ENCODE data around the gene PGM3.

DNA sequence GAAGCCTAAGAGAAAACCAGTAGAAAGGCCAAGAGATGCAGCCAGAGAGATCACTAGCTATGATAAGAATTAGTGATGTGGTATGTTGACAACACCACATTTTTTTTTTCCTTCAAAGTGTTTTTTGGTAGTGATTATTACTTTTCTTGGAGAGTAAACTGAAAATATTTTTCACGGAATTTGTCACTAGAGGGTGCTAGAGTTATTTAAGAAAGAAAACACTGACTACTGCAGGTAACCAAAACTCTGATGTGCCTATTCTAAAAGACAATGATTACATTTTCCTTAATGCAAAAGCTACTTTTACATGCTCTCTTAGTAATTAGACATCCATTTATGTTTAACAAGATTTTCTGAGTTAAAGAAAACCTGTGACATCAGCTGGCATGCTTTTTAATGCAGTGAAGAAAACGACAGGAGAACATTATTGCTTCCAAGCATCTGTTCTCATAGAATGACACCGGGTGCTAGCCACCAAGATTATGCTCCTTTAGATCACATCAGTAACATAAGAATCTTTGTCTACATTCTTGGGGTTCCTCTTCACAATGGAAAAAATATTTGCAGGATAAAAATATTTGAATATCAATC lies 28.9 kb upstream of the PGM3 start:
- TF ChIP-seq ZBTB48 (tag by site-specific recombination; IDR thresholded peaks at IDR 0.05) (no peak), PBX3 (CRISPR knock-in tag; IDR thresholded peaks at IDR 0.05) (no peak), TCF7L2 (IDR thresholded peaks at IDR 0.05; ENCODE audit: borderline replicate concordance, low read depth, low read length) (no peak), ZBTB17 (tag by site-specific recombination; IDR thresholded peaks at IDR 0.05) (no peak), ZNF548 (tag by site-specific recombination; IDR thresholded peaks at IDR 0.05) (no peak), TSHZ1 (tag by site-specific recombination; IDR thresholded peaks at IDR 0.05; ENCODE audit: borderline replicate concordance) (no peak), ZNF707 (tag by site-specific recombination; IDR thresholded peaks at IDR 0.05) (no peak), ZNF660 (tag by site-specific recombination; IDR thresholded peaks at IDR 0.05) (no peak), KLF1 (tag by site-specific recombination; IDR thresholded peaks at IDR 0.05) (no peak)
- TF ChIP-seq, protein P1, sequence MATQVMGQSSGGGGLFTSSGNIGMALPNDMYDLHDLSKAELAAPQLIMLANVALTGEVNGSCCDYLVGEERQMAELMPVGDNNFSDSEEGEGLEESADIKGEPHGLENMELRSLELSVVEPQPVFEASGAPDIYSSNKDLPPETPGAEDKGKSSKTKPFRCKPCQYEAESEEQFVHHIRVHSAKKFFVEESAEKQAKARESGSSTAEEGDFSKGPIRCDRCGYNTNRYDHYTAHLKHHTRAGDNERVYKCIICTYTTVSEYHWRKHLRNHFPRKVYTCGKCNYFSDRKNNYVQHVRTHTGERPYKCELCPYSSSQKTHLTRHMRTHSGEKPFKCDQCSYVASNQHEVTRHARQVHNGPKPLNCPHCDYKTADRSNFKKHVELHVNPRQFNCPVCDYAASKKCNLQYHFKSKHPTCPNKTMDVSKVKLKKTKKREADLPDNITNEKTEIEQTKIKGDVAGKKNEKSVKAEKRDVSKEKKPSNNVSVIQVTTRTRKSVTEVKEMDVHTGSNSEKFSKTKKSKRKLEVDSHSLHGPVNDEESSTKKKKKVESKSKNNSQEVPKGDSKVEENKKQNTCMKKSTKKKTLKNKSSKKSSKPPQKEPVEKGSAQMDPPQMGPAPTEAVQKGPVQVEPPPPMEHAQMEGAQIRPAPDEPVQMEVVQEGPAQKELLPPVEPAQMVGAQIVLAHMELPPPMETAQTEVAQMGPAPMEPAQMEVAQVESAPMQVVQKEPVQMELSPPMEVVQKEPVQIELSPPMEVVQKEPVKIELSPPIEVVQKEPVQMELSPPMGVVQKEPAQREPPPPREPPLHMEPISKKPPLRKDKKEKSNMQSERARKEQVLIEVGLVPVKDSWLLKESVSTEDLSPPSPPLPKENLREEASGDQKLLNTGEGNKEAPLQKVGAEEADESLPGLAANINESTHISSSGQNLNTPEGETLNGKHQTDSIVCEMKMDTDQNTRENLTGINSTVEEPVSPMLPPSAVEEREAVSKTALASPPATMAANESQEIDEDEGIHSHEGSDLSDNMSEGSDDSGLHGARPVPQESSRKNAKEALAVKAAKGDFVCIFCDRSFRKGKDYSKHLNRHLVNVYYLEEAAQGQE (tag by site-specific recombination; IDR thresholded peaks at IDR 0.05): no peak
- TF ChIP-seq, protein P2, sequence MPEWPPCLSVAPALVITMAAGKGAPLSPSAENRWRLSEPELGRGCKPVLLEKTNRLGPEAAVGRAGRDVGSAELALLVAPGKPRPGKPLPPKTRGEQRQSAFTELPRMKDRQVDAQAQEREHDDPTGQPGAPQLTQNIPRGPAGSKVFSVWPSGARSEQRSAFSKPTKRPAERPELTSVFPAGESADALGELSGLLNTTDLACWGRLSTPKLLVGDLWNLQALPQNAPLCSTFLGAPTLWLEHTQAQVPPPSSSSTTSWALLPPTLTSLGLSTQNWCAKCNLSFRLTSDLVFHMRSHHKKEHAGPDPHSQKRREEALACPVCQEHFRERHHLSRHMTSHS (tag by site-specific recombination; IDR thresholded peaks at IDR 0.05): no peak
- TF ChIP-seq, protein P3, sequence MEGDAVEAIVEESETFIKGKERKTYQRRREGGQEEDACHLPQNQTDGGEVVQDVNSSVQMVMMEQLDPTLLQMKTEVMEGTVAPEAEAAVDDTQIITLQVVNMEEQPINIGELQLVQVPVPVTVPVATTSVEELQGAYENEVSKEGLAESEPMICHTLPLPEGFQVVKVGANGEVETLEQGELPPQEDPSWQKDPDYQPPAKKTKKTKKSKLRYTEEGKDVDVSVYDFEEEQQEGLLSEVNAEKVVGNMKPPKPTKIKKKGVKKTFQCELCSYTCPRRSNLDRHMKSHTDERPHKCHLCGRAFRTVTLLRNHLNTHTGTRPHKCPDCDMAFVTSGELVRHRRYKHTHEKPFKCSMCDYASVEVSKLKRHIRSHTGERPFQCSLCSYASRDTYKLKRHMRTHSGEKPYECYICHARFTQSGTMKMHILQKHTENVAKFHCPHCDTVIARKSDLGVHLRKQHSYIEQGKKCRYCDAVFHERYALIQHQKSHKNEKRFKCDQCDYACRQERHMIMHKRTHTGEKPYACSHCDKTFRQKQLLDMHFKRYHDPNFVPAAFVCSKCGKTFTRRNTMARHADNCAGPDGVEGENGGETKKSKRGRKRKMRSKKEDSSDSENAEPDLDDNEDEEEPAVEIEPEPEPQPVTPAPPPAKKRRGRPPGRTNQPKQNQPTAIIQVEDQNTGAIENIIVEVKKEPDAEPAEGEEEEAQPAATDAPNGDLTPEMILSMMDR (tag by site-specific recombination; IDR thresholded peaks at IDR 0.05): peak; percentile 48; the same call in 1 of the 2 replicates

Data from HEK293 (cell line).